Mesodermal cell (in vitro differentiated cells): ENCODE data around the gene WNT3. TPM values are rescaled to one million over a fixed set of nuclear protein-coding genes. Genes with fewer than 3 reads are reported as not detected.
A peak's percentile ranks its signal among the peaks of the same experiment; 100 is the strongest.

ENCODE experiments used
- H3K27ac ChIP-seq: 2 replicates; pipeline ENCODE4 v1.7.0; 2013; ENCODE audit warnings: mild to moderate bottlenecking, low read depth, low read length, moderate library complexity; ENCODE audit not compliant: severe bottlenecking
- H3K36me3 ChIP-seq: 2 replicates; pipeline ENCODE4 v1.7.1; 2013; ENCODE audit warnings: mild to moderate bottlenecking, low read length, moderate library complexity; ENCODE audit not compliant: control insufficient read depth, insufficient read depth
- H3K4me1 ChIP-seq: one replicate; pipeline ENCODE4 v1.7.1; 2013; ENCODE audit warnings: mild to moderate bottlenecking, low read length; ENCODE audit not compliant: insufficient read depth, control insufficient read depth, poor library complexity, severe bottlenecking
- H3K4me3 ChIP-seq: 2 replicates; pipeline ENCODE4 v1.7.0; 2013; ENCODE audit warnings: low read length, control low read depth, mild to moderate bottlenecking; ENCODE audit not compliant: insufficient read depth, poor library complexity, severe bottlenecking; ENCODE audit errors: extremely low read depth
- H3K9me3 ChIP-seq: 2 replicates; pipeline ENCODE4 v1.7.1; 2013; ENCODE audit warnings: mild to moderate bottlenecking, low read length, moderate library complexity; ENCODE audit not compliant: control insufficient read depth
- WGBS, 2 experiments: methylation state at CpG; one replicate each; pipeline ENCODE4 v1.1.5; 2013; ENCODE audit warnings: missing lambda C conversion rate in 2 of 2; ENCODE audit not compliant: insufficient coverage in 2 of 2; 5-methylcytosine and 5-hydroxymethylcytosine counted together
- polyA plus RNA-seq, 2 experiments: library from polyadenylated mRNA; stranded (reverse); fragments of 50-300 nt; gene quantifications; one replicate each; pipeline ENCODE4 v1.2.3, GENCODE V29; 2013

WNT3 gene, protein sequence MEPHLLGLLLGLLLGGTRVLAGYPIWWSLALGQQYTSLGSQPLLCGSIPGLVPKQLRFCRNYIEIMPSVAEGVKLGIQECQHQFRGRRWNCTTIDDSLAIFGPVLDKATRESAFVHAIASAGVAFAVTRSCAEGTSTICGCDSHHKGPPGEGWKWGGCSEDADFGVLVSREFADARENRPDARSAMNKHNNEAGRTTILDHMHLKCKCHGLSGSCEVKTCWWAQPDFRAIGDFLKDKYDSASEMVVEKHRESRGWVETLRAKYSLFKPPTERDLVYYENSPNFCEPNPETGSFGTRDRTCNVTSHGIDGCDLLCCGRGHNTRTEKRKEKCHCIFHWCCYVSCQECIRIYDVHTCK
- 17.7 TPM for polyA plus RNA-seq (2013, experiment 1 of 2)
- polyA plus RNA-seq (2013, experiment 2 of 2): 14.9 TPM

DNA sequence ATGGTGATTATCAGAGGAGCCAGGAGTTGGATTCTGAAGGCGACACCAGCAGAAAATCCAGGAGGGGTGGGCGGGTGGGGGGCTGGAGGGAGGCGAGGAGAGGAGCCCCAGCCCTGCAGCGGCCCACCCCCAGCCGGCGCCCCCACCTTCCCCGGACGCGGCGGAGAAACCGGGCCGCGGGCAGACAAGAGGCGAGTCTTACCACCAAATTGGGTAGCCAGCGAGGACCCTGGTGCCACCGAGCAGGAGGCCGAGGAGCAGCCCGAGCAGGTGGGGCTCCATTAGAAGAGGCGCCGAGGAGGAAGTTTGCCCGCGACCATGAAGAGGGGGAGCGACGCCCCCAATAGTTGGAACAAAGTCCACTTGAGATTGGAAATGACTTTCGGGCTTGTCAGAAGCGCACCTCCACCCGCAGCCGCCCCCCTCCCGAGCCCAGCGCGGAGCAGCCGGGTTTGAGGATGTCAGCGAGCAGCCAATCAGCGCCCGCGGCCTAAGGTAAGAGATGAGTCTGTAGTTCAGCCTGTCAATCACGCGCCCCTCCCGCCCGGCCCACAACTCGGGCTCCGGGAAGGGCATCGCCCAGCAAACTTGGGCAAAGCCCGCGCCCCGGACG is at the start of gene WNT3:
WNT3 (minus strand) TSS at position 377 of the 613 bp plus-strand sequence; CDS start at position 282, 95 bp downstream.
- Histone ChIP-seq H3K9me3 (no peaks in the 10 kb centered on the region), H3K4me1 (peaks cover 42% of the 10 kb centered on the region), H3K27ac (peak within 1 kb of the TSS; percentile 59), H3K4me3 (peak within 1 kb of the TSS; percentile 47), H3K36me3 (no peaks in the 10 kb centered on the region)
- 1% methylated on average over 40 to 41 of the region's 47 CpGs for WGBS, 2 experiments

DNA sequence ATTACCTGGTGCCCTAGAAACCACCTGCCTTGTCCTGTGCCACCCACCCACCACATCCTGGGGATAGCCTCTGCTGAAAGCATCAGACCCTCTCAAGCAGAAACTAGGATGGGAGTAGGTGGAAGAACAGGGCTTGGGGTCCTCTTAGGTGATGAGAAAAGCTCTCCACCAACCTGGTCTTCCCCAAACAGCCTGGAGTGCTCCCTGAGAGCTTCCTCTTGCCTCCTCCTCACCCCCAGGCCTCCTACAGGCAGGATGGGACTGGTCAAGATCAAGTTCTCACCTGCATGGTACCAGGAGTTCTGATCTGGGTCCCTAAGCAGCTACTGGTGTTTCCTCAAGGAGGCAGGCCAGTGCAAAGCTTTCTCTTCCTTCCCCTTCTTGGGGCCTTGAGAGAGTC is 48.3 kb upstream of the WNT3 start:
- no peak overlapping the region for H3K4me3 ChIP-seq
- H3K4me1 ChIP-seq: peaks cover 38% of the 10 kb centered on the region
- H3K9me3 ChIP-seq: no peaks in the 10 kb centered on the region
- H3K36me3 ChIP-seq: no peaks in the 10 kb centered on the region
- no peak overlapping the region for H3K27ac ChIP-seq

DNA sequence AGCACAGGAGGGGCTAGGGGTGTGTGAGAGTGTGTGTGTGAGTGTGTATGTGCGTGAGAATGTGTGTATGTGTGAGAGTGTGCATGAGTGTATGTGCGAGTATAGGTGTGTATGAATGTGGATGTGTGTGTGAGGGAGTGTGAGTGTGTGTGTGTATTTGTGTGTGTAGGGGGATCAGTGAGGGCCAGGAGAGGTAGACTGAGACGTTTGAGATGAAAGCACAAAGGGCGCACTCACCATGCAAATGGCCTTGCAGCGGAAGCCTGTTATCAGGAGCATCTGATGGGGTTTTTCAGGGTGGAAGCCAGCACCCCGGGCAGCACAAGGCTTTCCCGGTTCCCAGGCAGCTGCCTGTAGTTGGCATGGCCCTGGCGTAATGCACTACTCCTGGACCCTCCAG is 47.8 kb upstream of the WNT3 start:
- peaks cover 38% of the 10 kb centered on the region for H3K4me1 ChIP-seq
- no peak overlapping the region for H3K4me3 ChIP-seq
- no peak overlapping the region for H3K27ac ChIP-seq
- H3K9me3 ChIP-seq: no peaks in the 10 kb centered on the region
- no peaks in the 10 kb centered on the region for H3K36me3 ChIP-seq
- 87 to 89% methylated on average over 8 of the region's 8 CpGs for WGBS, 2 experiments

DNA sequence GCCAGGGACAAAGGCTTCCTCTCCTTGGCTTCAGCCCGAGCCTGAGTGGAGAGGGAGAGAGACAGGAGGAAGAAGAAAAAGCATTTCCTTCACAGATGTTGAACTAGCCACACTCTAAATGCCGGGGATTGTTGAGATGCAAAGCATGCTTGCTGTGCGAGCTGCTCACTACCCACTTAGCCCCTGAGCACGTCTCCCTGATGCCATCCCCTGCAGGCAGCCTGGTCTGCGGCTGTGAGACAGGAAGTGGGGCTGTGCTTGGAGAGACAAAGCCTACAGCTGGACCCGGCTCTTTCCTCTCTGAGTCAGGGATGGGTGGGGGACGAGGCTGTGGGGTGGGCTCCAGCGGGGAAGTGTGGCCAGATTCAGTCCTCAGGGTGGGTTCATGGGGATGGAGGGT is 46.6 kb upstream of the WNT3 start:
- H3K36me3 ChIP-seq: no peaks in the 10 kb centered on the region
- H3K4me1 ChIP-seq: peaks cover 38% of the 10 kb centered on the region
- H3K9me3 ChIP-seq: no peaks in the 10 kb centered on the region
- H3K4me3 ChIP-seq: no peak overlapping the region
- WGBS, 2 experiments: 30 to 37% methylated on average over 3 to 6 of the region's 8 CpGs
- peak overlapping the region; percentile 1 for H3K27ac ChIP-seq

DNA sequence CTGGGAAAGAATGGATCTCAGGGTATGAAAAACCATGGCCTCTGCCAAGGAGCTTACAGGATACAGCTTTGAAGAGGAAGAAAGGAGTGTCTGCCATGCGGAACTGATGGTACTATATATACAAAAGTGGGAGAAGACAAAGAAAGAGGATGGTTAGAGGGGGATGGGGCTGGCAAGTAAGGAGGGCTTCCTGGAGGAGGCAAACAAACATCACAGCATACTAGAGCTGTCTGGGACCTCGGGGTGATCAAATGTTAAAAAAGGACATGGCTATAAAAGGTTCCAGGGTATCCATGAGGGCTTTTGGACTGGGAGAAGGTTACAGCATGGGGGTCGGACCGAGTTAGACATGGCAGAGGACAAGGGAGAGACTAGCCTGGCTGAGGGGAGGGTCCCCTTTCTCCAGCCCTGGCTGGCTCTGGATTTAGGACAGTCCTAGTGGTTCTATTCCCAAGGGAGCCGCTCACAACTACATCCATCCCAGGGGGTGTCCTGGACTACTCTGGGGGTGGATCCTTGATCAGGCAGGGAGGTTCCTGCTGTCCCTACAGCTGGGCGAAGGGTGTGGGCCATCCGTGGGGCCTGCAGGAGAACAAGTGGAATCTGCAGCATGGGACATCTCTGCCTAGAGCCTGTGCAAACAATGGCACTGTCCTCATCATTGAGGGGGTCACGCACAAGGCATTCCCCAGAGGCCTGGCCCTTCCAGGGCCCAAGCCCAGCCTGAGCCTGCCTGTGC is 45.1 kb upstream of the WNT3 start:
- 89 to 96% methylated on average over 7 to 8 of the region's 8 CpGs for WGBS, 2 experiments
- H3K4me1 ChIP-seq: peaks cover 29% of the 10 kb centered on the region
- no peaks in the 10 kb centered on the region for H3K9me3 ChIP-seq
- H3K4me3 ChIP-seq: no peak overlapping the region
- no peaks in the 10 kb centered on the region for H3K36me3 ChIP-seq
- H3K27ac ChIP-seq: no peak overlapping the region

DNA sequence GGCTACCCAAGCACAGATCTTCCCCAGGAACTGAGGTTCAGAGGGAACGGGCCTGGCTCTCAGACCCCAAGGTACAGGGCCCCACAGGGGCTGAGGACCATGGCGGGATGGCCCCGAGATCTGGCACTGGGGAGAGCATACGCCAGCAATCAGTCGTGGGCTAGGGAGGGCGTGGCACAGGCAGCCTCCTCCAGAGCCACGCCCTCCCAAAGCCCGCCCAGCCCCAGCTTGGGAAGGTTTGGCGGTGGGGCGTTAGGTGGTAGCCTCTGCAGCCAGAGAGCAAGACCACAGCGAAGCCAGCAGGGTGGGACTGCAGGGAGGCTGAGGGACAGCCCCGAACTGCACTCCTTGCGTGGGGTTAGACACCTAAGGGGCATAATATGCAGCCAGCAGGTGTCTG is 44.5 kb upstream of the WNT3 start:
- H3K4me1 ChIP-seq: peaks cover 27% of the 10 kb centered on the region
- no peak overlapping the region for H3K4me3 ChIP-seq
- WGBS, 2 experiments: 64 to 74% methylated on average over 12 to 13 of the region's 13 CpGs
- no peaks in the 10 kb centered on the region for H3K36me3 ChIP-seq
- H3K27ac ChIP-seq: no peak overlapping the region
- no peaks in the 10 kb centered on the region for H3K9me3 ChIP-seq

DNA sequence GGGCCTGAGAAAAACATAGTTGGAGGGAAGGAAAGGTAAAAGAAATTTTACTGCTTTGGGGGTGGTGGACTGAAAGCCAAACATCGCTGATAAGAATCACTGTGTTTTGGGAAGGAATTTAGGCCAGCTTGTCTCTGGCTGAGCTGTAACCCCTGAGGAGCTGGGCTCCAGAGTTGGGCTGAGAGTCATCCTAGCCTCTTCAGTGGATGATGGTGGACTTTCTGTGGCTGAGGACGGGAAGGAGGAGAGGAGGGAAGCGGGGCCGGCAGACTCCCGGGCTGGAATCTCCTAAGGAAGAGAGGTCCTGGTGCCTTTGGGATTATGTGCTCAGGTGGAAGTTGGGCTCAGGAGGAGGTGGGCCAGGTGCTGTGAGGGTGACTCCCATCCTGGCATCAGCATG is 41.5 kb upstream of the WNT3 start:
- Histone ChIP-seq H3K4me3 (no peak overlapping the region), H3K36me3 (no peaks in the 10 kb centered on the region), H3K4me1 (peaks cover 17% of the 10 kb centered on the region), H3K27ac (no peak overlapping the region), H3K9me3 (no peaks in the 10 kb centered on the region)
- WGBS, 2 experiments: 69 to 84% methylated on average over 5 of the region's 5 CpGs

DNA sequence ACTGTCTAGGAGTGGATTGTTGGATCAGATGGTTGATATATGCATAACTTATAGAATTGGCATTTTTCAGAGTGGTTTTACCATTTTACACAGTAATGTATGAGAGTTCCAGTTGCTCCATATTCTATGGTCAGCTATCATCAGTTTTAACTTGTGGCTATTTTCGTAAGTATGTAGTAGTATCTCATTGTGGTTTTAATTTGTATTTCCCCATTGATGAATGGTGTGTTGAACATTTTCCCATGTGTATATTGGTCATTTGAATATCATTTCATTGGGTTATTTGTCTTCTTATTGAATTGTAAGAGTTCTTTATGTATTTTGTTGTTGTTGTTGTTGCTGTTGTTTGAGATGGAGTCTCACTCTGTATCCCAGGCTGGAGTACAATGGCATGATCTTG is 39.1 kb upstream of the WNT3 start:
- WGBS, 2 experiments: 100% methylated on average over 1 of the region's 1 CpG; no CpG with 5 or more reads in 1 of the 2 experiments
- Histone ChIP-seq H3K36me3 (no peaks in the 10 kb centered on the region), H3K27ac (no peak overlapping the region), H3K4me1 (peaks cover 10% of the 10 kb centered on the region), H3K9me3 (no peaks in the 10 kb centered on the region), H3K4me3 (no peak overlapping the region)

DNA sequence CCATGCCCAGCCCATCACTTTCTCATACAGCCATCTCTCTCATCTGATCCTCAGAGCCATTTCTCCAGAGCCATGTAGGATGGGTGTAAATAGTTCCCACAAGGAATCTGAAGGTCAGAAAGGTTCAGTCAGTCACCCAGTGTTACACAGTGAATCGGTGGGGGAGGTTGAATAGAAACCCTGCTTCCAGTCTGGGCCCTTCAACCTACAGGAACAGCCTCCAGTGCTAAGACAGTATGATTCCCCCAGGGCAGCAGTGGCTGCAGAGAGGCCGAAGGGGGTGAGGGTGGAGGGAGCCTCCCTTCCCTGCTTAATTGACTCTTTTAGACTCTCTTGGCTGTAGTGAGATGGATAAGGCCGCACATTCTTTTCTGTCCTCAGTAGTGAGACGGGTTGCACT is 36.5 kb upstream of the WNT3 start:
- WGBS, 2 experiments: 96% methylated on average over 3 to 4 of the region's 4 CpGs
- Histone ChIP-seq H3K36me3 (no peaks in the 10 kb centered on the region), H3K4me1 (peaks cover 10% of the 10 kb centered on the region), H3K4me3 (no peak overlapping the region), H3K27ac (no peak overlapping the region), H3K9me3 (no peaks in the 10 kb centered on the region)

DNA sequence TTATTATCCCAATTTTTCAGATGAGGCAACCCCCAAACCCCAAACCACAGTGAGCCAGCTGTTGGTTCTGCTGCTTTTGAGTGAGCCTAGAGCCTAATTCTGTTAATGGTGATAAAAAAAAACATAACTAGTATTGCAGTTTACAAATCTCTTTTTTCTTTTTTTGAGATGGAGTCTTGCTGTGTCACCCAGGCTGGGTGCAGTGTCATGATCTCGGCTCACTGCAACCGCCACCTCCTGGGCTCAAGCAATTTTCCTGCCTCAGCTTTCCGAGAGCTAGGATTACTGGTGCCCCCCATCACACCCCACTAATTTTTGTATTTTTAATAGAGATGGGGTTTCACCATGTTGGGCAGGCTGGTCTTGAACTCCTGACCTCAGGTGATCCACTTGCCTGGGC is 36.0 kb upstream of the WNT3 start:
- 80% methylated on average over 1 of the region's 3 CpGs; no CpG with 5 or more reads in 1 of the 2 experiments for WGBS, 2 experiments
- no peak overlapping the region for H3K4me3 ChIP-seq
- peaks cover 10% of the 10 kb centered on the region for H3K4me1 ChIP-seq

More for the DNA sequence above, 36.0 kb upstream of the WNT3 start:
- Histone ChIP-seq H3K36me3 (no peaks in the 10 kb centered on the region), H3K27ac (no peak overlapping the region), H3K9me3 (no peaks in the 10 kb centered on the region)
